Uterus (tissue), 4 donors: ENCODE results near the gene HDAC4. TPM values are rescaled to one million over a fixed set of nuclear protein-coding genes. Genes with fewer than 3 reads are reported as not detected.
A peak's percentile ranks its signal among the peaks of the same experiment; 100 is the strongest.

ENCODE experiments used
- DNase-seq, 2 donors: peaks; one replicate each; pipeline ENCODE4 v3.0.0-alpha.2; 2019 to 2020
- H3K27ac ChIP-seq, 2 donors: fragments of 200-600 bp; sonication (generic); 1 replicate in 1 of 2; 2 replicates in 1 of 2; pipeline ENCODE4 v1.5.1; 2016 to 2018
- H3K27me3 ChIP-seq, 2 donors: fragments of 200-600 bp; sonication (generic); one replicate each; pipeline ENCODE4 v1.5.1; 2018 to 2019; ENCODE audit warnings: control low read depth in 1 of 2
- H3K36me3 ChIP-seq, 2 donors: fragments of 200-600 bp; sonication (generic); one replicate each; pipeline ENCODE4 v1.5.1; 2019; ENCODE audit warnings: control low read depth in 1 of 2
- H3K4me1 ChIP-seq, 2 donors: fragments of 200-600 bp; sonication (generic); one replicate each; pipeline ENCODE4 v1.5.1; 2018 to 2019; ENCODE audit warnings: control low read depth in 1 of 2
- H3K4me3 ChIP-seq, 2 donors: fragments of 200-600 bp; sonication (generic); 1 replicate in 1 of 2; 2 replicates in 1 of 2; pipeline ENCODE4 v1.5.1; 2018 to 2019; ENCODE audit warnings: mild to moderate bottlenecking in 1 of 2
- H3K9me3 ChIP-seq, 2 donors: fragments of 200-600 bp; sonication (generic); one replicate each; pipeline ENCODE4 v1.5.1; 2019; ENCODE audit warnings: control low read depth in 1 of 2
- POLR2A ChIP-seq, 2 donors: fragments of 450-650 bp; IDR thresholded peaks; one replicate each; pipeline ENCODE4 v1.6.1; 2016; ENCODE audit warnings: antibody characterized with exemption in 2 of 2, mild to moderate bottlenecking in 1 of 2, moderate library complexity in 1 of 2
- intact Hi-C: fragments of 100-400 bp; cut with DNase I; formaldehyde crosslinking; loops from one replicate; pipeline ENCODE4 v1.15.1; 2023; ENCODE audit warnings: low total_unique reads
- total RNA-seq, 4 donors: library from RNA; depleted of rRNA in 3 of 4; stranded (reverse); fragments of >200 nt in 3 of 4; gene quantifications; one replicate each; pipeline versions ENCODE4 v1.1.0 to v1.2.4, GENCODE V29; 2014 to 2023
- TF ChIP-seq, protein P1 (sequence below), 4 experiments: fragments of 200-600 bp in 2 of 4; fragments of 450-650 bp in 2 of 4; sonication (generic) in 2 of 4; IDR thresholded peaks; one replicate each; pipeline ENCODE4 v1.5.1; 2016 to 2019; ENCODE audit warnings: antibody characterized with exemption in 4 of 4, mild to moderate bottlenecking in 2 of 4, moderate library complexity in 1 of 4
- donor health status: DM: yes; HTN: yes; CAD: no.

The HDAC4 gene
- total RNA-seq, 4 donors from 2014 or later = 42.1 to 91.5 (median 73.4) TPM

- TF ChIP-seq, protein P1, sequence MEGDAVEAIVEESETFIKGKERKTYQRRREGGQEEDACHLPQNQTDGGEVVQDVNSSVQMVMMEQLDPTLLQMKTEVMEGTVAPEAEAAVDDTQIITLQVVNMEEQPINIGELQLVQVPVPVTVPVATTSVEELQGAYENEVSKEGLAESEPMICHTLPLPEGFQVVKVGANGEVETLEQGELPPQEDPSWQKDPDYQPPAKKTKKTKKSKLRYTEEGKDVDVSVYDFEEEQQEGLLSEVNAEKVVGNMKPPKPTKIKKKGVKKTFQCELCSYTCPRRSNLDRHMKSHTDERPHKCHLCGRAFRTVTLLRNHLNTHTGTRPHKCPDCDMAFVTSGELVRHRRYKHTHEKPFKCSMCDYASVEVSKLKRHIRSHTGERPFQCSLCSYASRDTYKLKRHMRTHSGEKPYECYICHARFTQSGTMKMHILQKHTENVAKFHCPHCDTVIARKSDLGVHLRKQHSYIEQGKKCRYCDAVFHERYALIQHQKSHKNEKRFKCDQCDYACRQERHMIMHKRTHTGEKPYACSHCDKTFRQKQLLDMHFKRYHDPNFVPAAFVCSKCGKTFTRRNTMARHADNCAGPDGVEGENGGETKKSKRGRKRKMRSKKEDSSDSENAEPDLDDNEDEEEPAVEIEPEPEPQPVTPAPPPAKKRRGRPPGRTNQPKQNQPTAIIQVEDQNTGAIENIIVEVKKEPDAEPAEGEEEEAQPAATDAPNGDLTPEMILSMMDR (IDR thresholded peaks at IDR 0.05) = peak in 2 of 4 experiments; percentile 2 to 17
- peak; percentile 93 to 100 for TF ChIP-seq POLR2A (IDR thresholded peaks at IDR 0.05)
- Histone ChIP-seq H3K36me3 (no peaks in the 10 kb centered on the region), H3K27ac (peak overlapping the region; percentile 100), H3K4me1 (no peaks in the 10 kb centered on the region), H3K27me3 (no peaks in the 10 kb centered on the region), H3K9me3 (no peaks in the 10 kb centered on the region), H3K4me3 (peak overlapping the region; percentile 72 to 84)
- intact Hi-C loops = no loop called here
- peak; percentile 99 for DNase-seq
These were observed 454 bp upstream of the HDAC4 start for GRCh38 chr2:239401067-239401880.

GRCh38 chr2:239399921-239400595, 762 bp downstream of the HDAC4 start:
- peak overlapping the region; percentile 52 to 89 for H3K27ac ChIP-seq
- no peaks in the 10 kb centered on the region for H3K36me3 ChIP-seq
- H3K4me3 ChIP-seq = peak overlapping the region; percentile 26 to 60
- no peaks in the 10 kb centered on the region for H3K27me3 ChIP-seq
- H3K9me3 ChIP-seq = no peaks in the 10 kb centered on the region
- peak in 1 of 2 donors; percentile 26 for DNase-seq
- TF ChIP-seq, protein P1 (IDR thresholded peaks at IDR 0.05) = no peak
- no peak for TF ChIP-seq POLR2A (IDR thresholded peaks at IDR 0.05)
- intact Hi-C loops = no loop called here
- H3K4me1 ChIP-seq = no peaks in the 10 kb centered on the region

- Histone ChIP-seq H3K4me3 (peak overlapping the region; percentile 26 to 60), H3K36me3 (no peaks in the 10 kb centered on the region), H3K9me3 (no peaks in the 10 kb centered on the region), H3K27me3 (no peaks in the 10 kb centered on the region), H3K27ac (peak overlapping the region; percentile 13 to 89), H3K4me1 (no peaks in the 10 kb centered on the region)
- intact Hi-C loops = no loop called here
- DNase-seq = peak in 1 of 2 donors; percentile 37
- TF ChIP-seq, protein P1 (IDR thresholded peaks at IDR 0.05) = no peak
- TF ChIP-seq POLR2A (IDR thresholded peaks at IDR 0.05) = no peak
These were observed 1.3 kb downstream of the HDAC4 start for GRCh38 chr2:239399433-239399920.

DNA sequence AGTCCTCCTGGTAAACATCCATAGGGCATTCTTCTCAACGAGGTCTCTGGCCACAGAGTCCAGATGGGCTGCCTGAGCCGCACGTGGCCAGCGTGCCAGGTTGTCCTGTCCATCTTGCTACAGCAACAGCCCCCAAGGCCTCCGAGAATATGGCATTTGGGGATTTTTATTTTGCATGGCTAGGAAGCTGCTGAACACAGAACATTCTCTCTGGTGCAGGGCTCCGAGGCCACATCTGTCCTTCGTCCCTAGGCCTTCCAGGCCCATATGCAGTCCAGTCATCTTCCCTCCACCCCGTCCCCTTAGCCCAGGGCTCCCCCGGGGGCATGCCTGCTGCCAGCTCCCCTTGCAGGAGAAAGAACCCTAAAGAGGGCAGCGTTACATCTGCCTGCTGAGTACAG, 2.3 kb downstream of the HDAC4 start:
- DNase-seq = peak in 1 of 2 donors; percentile 13
- H3K4me1 ChIP-seq = peaks cover 0 to 1% of the 10 kb centered on the region in 2 donors
- no peaks in the 10 kb centered on the region for H3K36me3 ChIP-seq
- H3K9me3 ChIP-seq = no peaks in the 10 kb centered on the region
- no peaks in the 10 kb centered on the region for H3K27me3 ChIP-seq
- intact Hi-C loops = no loop called here
- H3K4me3 ChIP-seq = no peak overlapping the region
- TF ChIP-seq POLR2A (IDR thresholded peaks at IDR 0.05) = no peak
- TF ChIP-seq, protein P1 (IDR thresholded peaks at IDR 0.05) = no peak
- peak overlapping the region in 1 of 2 donors; percentile 89 for H3K27ac ChIP-seq
